Measurements from ENCODE around the gene HYAL4.
"Not testable (repeated sequence)": the region's sequence is repeated elsewhere in the genome, so short reads cannot be mapped to it uniquely, and the experiment has no call there.

HYAL4 gene

GRCh38 chr7:123816916-123817315 is 28.1 kb upstream of the HYAL4 start:
- Histone ChIP-seq H3K9ac (ENCODE audit: low read depth in 1 of 2, low read length in 2 of 2) (no peak overlapping the region), H3K36me3 (ENCODE audit: control insufficient read depth in 2 of 2, insufficient read depth in 2 of 2, low read length in 2 of 2) (no peaks in the 10 kb centered on the region), H3K27me3 (ENCODE audit: control insufficient read depth in 2 of 2, insufficient read depth in 2 of 2, low read length in 2 of 2) (no peaks in the 10 kb centered on the region), H3K4me1 (ENCODE audit: control insufficient read depth in 2 of 2, insufficient read depth in 2 of 2, low read length in 2 of 2) (no peaks in the 10 kb centered on the region), H3K9me3 (ENCODE audit: control insufficient read depth in 2 of 2, low read length in 2 of 2) (no peaks in the 10 kb centered on the region), H3K4me3 (ENCODE audit: low read length in 2 of 2) (no peak overlapping the region), H3K27ac (ENCODE audit: low read depth in 2 of 2, low read length in 2 of 2) (no peak overlapping the region)

GRCh38 chr7:123819001-123819400 is 26.0 kb upstream of the HYAL4 start:
- Histone ChIP-seq H3K4me3 (ENCODE audit: low read length in 2 of 2) (no peak overlapping the region), H3K27ac (ENCODE audit: low read depth in 2 of 2, low read length in 2 of 2) (no peak overlapping the region), H3K27me3 (ENCODE audit: control insufficient read depth in 2 of 2, insufficient read depth in 2 of 2, low read length in 2 of 2) (no peaks in the 10 kb centered on the region), H3K4me1 (ENCODE audit: control insufficient read depth in 2 of 2, insufficient read depth in 2 of 2, low read length in 2 of 2) (no peaks in the 10 kb centered on the region), H3K9ac (ENCODE audit: low read depth in 1 of 2, low read length in 2 of 2) (no peak overlapping the region), H3K36me3 (ENCODE audit: control insufficient read depth in 2 of 2, insufficient read depth in 2 of 2, low read length in 2 of 2) (no peaks in the 10 kb centered on the region), H3K9me3 (ENCODE audit: control insufficient read depth in 2 of 2, low read length in 2 of 2) (no peaks in the 10 kb centered on the region)

- H3K9ac ChIP-seq (ENCODE audit: low read depth in 1 of 2, low read length in 2 of 2); H3K4me3 ChIP-seq (ENCODE audit: low read length in 2 of 2); H3K4me1 ChIP-seq (ENCODE audit: control insufficient read depth in 2 of 2, insufficient read depth in 2 of 2, low read length in 2 of 2); H3K36me3 ChIP-seq (ENCODE audit: control insufficient read depth in 2 of 2, insufficient read depth in 2 of 2, low read length in 2 of 2); H3K27me3 ChIP-seq (ENCODE audit: control insufficient read depth in 2 of 2, insufficient read depth in 2 of 2, low read length in 2 of 2); H3K9me3 ChIP-seq (ENCODE audit: control insufficient read depth in 2 of 2, low read length in 2 of 2); H3K27ac ChIP-seq (ENCODE audit: low read depth in 2 of 2, low read length in 2 of 2): not testable (repeated sequence)
Observed at GRCh38 chr7:123819795-123820194, 25.2 kb upstream of the HYAL4 start.

- Histone ChIP-seq H3K9me3 (ENCODE audit: control insufficient read depth in 2 of 2, low read length in 2 of 2) (no peaks in the 10 kb centered on the region), H3K4me3 (ENCODE audit: low read length in 2 of 2) (no peak overlapping the region), H3K36me3 (ENCODE audit: control insufficient read depth in 2 of 2, insufficient read depth in 2 of 2, low read length in 2 of 2) (no peaks in the 10 kb centered on the region), H3K4me1 (ENCODE audit: control insufficient read depth in 2 of 2, insufficient read depth in 2 of 2, low read length in 2 of 2) (peaks cover 0 to 8% of the 10 kb centered on the region in 2 donors), H3K27me3 (ENCODE audit: control insufficient read depth in 2 of 2, insufficient read depth in 2 of 2, low read length in 2 of 2) (no peaks in the 10 kb centered on the region), H3K9ac (ENCODE audit: low read depth in 1 of 2, low read length in 2 of 2) (no peak overlapping the region), H3K27ac (ENCODE audit: low read depth in 2 of 2, low read length in 2 of 2) (no peak overlapping the region)
Observed at GRCh38 chr7:123820864-123821263, 24.1 kb upstream of the HYAL4 start.

GRCh38 chr7:123821320-123821719 is 23.6 kb upstream of the HYAL4 start:
- Histone ChIP-seq H3K4me3 (ENCODE audit: low read length in 2 of 2) (no peak overlapping the region), H3K9me3 (ENCODE audit: control insufficient read depth in 2 of 2, low read length in 2 of 2) (no peaks in the 10 kb centered on the region), H3K4me1 (ENCODE audit: control insufficient read depth in 2 of 2, insufficient read depth in 2 of 2, low read length in 2 of 2) (peaks cover 0 to 8% of the 10 kb centered on the region in 2 donors), H3K27ac (ENCODE audit: low read depth in 2 of 2, low read length in 2 of 2) (no peak overlapping the region), H3K27me3 (ENCODE audit: control insufficient read depth in 2 of 2, insufficient read depth in 2 of 2, low read length in 2 of 2) (no peaks in the 10 kb centered on the region), H3K36me3 (ENCODE audit: control insufficient read depth in 2 of 2, insufficient read depth in 2 of 2, low read length in 2 of 2) (no peaks in the 10 kb centered on the region), H3K9ac (ENCODE audit: low read depth in 1 of 2, low read length in 2 of 2) (no peak overlapping the region)

GRCh38 chr7:123823898-123824753 is 20.8 kb upstream of the HYAL4 start:
- Histone ChIP-seq H3K27me3 (ENCODE audit: control insufficient read depth in 2 of 2, insufficient read depth in 2 of 2, low read length in 2 of 2) (no peaks in the 10 kb centered on the region), H3K36me3 (ENCODE audit: control insufficient read depth in 2 of 2, insufficient read depth in 2 of 2, low read length in 2 of 2) (no peaks in the 10 kb centered on the region), H3K4me3 (ENCODE audit: low read length in 2 of 2) (no peak overlapping the region), H3K9ac (ENCODE audit: low read depth in 1 of 2, low read length in 2 of 2) (no peak overlapping the region), H3K27ac (ENCODE audit: low read depth in 2 of 2, low read length in 2 of 2) (no peak overlapping the region), H3K4me1 (ENCODE audit: control insufficient read depth in 2 of 2, insufficient read depth in 2 of 2, low read length in 2 of 2) (peaks cover 0 to 8% of the 10 kb centered on the region in 2 donors), H3K9me3 (ENCODE audit: control insufficient read depth in 2 of 2, low read length in 2 of 2) (no peaks in the 10 kb centered on the region)

GRCh38 chr7:123824754-123825067 is 20.3 kb upstream of the HYAL4 start:
- no peak overlapping the region for H3K27ac ChIP-seq (ENCODE audit: low read depth in 2 of 2, low read length in 2 of 2)

GRCh38 chr7:123828805-123829204 is 16.2 kb upstream of the HYAL4 start:
- peaks cover 0 to 8% of the 10 kb centered on the region in 2 donors for H3K4me1 ChIP-seq (ENCODE audit: control insufficient read depth in 2 of 2, insufficient read depth in 2 of 2, low read length in 2 of 2)
- H3K9ac ChIP-seq (ENCODE audit: low read depth in 1 of 2, low read length in 2 of 2), result no peak overlapping the region
- no peaks in the 10 kb centered on the region for H3K36me3 ChIP-seq (ENCODE audit: control insufficient read depth in 2 of 2, insufficient read depth in 2 of 2, low read length in 2 of 2)
- no peak overlapping the region for H3K4me3 ChIP-seq (ENCODE audit: low read length in 2 of 2)
- H3K27ac ChIP-seq (ENCODE audit: low read depth in 2 of 2, low read length in 2 of 2), result no peak overlapping the region
- no peaks in the 10 kb centered on the region for H3K9me3 ChIP-seq (ENCODE audit: control insufficient read depth in 2 of 2, low read length in 2 of 2)
- no peaks in the 10 kb centered on the region for H3K27me3 ChIP-seq (ENCODE audit: control insufficient read depth in 2 of 2, insufficient read depth in 2 of 2, low read length in 2 of 2)

More at GRCh38 chr7:123824754-123825067, 20.3 kb upstream of the HYAL4 start:
- no peak overlapping the region for H3K4me3 ChIP-seq (ENCODE audit: low read length in 2 of 2)
- no peaks in the 10 kb centered on the region for H3K27me3 ChIP-seq (ENCODE audit: control insufficient read depth in 2 of 2, insufficient read depth in 2 of 2, low read length in 2 of 2)
- peaks cover 0 to 8% of the 10 kb centered on the region in 2 donors for H3K4me1 ChIP-seq (ENCODE audit: control insufficient read depth in 2 of 2, insufficient read depth in 2 of 2, low read length in 2 of 2)
- H3K36me3 ChIP-seq (ENCODE audit: control insufficient read depth in 2 of 2, insufficient read depth in 2 of 2, low read length in 2 of 2), result no peaks in the 10 kb centered on the region
- H3K9me3 ChIP-seq (ENCODE audit: control insufficient read depth in 2 of 2, low read length in 2 of 2), result no peaks in the 10 kb centered on the region
- H3K9ac ChIP-seq (ENCODE audit: low read depth in 1 of 2, low read length in 2 of 2), result no peak overlapping the region

- no peaks in the 10 kb centered on the region for H3K4me1 ChIP-seq (ENCODE audit: control insufficient read depth in 2 of 2, insufficient read depth in 2 of 2, low read length in 2 of 2)
- no peak overlapping the region for H3K27ac ChIP-seq (ENCODE audit: low read depth in 2 of 2, low read length in 2 of 2)
- no peak overlapping the region for H3K9ac ChIP-seq (ENCODE audit: low read depth in 1 of 2, low read length in 2 of 2)
- H3K27me3 ChIP-seq (ENCODE audit: control insufficient read depth in 2 of 2, insufficient read depth in 2 of 2, low read length in 2 of 2), result no peaks in the 10 kb centered on the region
- no peaks in the 10 kb centered on the region for H3K36me3 ChIP-seq (ENCODE audit: control insufficient read depth in 2 of 2, insufficient read depth in 2 of 2, low read length in 2 of 2)
- H3K9me3 ChIP-seq (ENCODE audit: control insufficient read depth in 2 of 2, low read length in 2 of 2), result no peaks in the 10 kb centered on the region
- H3K4me3 ChIP-seq (ENCODE audit: low read length in 2 of 2), result no peak overlapping the region
Observed at GRCh38 chr7:123836656-123837055, 8.3 kb upstream of the HYAL4 start.

GRCh38 chr7:123839106-123839505 is 5.9 kb upstream of the HYAL4 start:
- H3K9ac ChIP-seq (ENCODE audit: low read depth in 1 of 2, low read length in 2 of 2); H3K4me3 ChIP-seq (ENCODE audit: low read length in 2 of 2); H3K36me3 ChIP-seq (ENCODE audit: control insufficient read depth in 2 of 2, insufficient read depth in 2 of 2, low read length in 2 of 2); H3K27ac ChIP-seq (ENCODE audit: low read depth in 2 of 2, low read length in 2 of 2); H3K4me1 ChIP-seq (ENCODE audit: control insufficient read depth in 2 of 2, insufficient read depth in 2 of 2, low read length in 2 of 2); H3K9me3 ChIP-seq (ENCODE audit: control insufficient read depth in 2 of 2, low read length in 2 of 2); H3K27me3 ChIP-seq (ENCODE audit: control insufficient read depth in 2 of 2, insufficient read depth in 2 of 2, low read length in 2 of 2): not testable (repeated sequence)

Data from mucosa of rectum (tissue), 2 donors.